ENCODE results near the gene SH3TC1. TPM values are rescaled to one million over a fixed set of nuclear protein-coding genes. Genes with fewer than 3 reads are reported as not detected.
A peak's percentile ranks its signal among the peaks of the same experiment; 100 is the strongest.

Gene SH3TC1
- total and polyA plus RNA-seq, 10 donors: 23.3 to 157 (median 62.0) TPM

DNA sequence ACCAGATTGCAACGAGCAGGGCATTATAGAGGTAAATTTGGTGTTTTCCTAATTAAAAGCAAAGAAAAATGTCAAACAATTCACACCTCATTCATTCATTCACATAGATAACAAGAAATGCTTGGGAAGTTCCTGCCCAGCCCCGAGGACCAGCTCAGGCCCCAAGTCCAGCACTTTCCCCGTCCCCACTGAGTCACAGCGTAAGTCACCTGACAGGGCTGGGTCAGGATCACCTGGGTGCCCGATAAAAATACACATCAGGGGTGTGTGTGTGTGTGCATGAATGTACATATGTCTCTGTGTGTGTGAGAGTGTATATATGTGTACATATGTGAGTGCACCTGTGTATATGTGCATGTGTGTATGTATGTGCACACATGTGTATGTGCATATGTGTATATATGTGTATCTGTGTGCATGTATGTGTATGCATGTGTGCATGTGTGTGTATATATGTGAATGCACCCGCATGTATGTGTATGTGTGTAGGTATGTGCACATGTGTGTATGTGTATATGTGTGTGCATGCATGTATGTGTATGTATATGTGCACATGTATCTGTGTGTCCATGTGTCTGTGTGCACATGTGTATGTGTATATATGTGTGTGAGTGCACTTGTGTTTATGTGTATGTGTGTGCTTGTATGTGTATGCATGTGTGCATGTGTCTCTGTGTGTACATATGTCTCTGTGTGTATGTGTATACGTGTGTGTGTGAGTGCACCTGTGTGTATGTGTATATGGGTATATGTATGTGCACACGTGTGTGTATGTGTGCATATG lies 18.6 kb upstream of the SH3TC1 start:
- 82 to 88% (median 86%) methylated on average over 8 of the region's 8 CpGs for WGBS, 5 donors
- DNase-seq: no peak

DNA sequence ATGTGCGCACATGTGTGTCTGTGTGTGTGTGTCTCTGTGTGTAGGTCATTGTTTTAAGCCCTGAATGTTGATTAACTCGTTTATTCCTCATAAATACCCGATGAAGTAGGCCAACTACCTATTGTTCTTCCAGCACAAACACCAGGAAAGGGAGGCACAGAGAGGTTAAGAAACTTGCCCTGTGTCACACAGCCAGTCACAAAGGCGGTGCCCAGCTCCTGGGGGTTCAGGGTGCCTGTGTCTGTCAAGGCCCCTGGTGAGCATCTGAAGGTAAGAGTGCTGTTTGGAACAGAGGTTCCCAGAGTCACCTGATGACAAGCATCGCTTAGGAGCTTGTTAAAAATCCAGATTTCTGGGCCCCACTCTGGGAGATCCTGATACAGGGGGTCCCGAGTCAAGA lies 18.0 kb upstream of the SH3TC1 start:
- Histone ChIP-seq H3K4me3 (no peak overlapping the region), H3K27ac (no peak overlapping the region), H3K9me3 (no peaks in the 10 kb centered on the region), H3K36me3 (no peaks in the 10 kb centered on the region), H3K27me3 (replicated peaks in 1 of 7) (no peaks in the 10 kb centered on the region), H3K4me1 (peaks cover 5 to 49% (median 25%) of the 10 kb centered on the region in 6 donors)
- TF ChIP-seq, protein P1, sequence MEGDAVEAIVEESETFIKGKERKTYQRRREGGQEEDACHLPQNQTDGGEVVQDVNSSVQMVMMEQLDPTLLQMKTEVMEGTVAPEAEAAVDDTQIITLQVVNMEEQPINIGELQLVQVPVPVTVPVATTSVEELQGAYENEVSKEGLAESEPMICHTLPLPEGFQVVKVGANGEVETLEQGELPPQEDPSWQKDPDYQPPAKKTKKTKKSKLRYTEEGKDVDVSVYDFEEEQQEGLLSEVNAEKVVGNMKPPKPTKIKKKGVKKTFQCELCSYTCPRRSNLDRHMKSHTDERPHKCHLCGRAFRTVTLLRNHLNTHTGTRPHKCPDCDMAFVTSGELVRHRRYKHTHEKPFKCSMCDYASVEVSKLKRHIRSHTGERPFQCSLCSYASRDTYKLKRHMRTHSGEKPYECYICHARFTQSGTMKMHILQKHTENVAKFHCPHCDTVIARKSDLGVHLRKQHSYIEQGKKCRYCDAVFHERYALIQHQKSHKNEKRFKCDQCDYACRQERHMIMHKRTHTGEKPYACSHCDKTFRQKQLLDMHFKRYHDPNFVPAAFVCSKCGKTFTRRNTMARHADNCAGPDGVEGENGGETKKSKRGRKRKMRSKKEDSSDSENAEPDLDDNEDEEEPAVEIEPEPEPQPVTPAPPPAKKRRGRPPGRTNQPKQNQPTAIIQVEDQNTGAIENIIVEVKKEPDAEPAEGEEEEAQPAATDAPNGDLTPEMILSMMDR (IDR thresholded peaks at IDR 0.05 in 8 of 11, conservative IDR thresholded peaks at IDR 0.05 in 3 of 11): no peak
- no peak for TF ChIP-seq POLR2A (IDR thresholded peaks at IDR 0.05)
- no peak for TF ChIP-seq POLR2AphosphoS5 (IDR thresholded peaks at IDR 0.05)
- intact Hi-C loops (cut with DNase I; ENCODE audit: low total_unique reads): no loop called here
- WGBS, 5 donors: 82 to 97% (median 89%) methylated on average over 6 of the region's 6 CpGs
- DNase-seq: no peak

More for the DNA sequence above, 18.6 kb upstream of the SH3TC1 start:
- H3K4me3 ChIP-seq: no peak overlapping the region
- no peaks in the 10 kb centered on the region for H3K36me3 ChIP-seq
- intact Hi-C loops (cut with DNase I; ENCODE audit: low total_unique reads): no loop called here
- H3K27me3 ChIP-seq (replicated peaks in 1 of 7): no peaks in the 10 kb centered on the region
- H3K9me3 ChIP-seq: no peaks in the 10 kb centered on the region
- no peak overlapping the region for H3K27ac ChIP-seq
- no peak for TF ChIP-seq POLR2A (IDR thresholded peaks at IDR 0.05)
- TF ChIP-seq POLR2AphosphoS5 (IDR thresholded peaks at IDR 0.05): no peak
- TF ChIP-seq, protein P1 (IDR thresholded peaks at IDR 0.05 in 8 of 11, conservative IDR thresholded peaks at IDR 0.05 in 3 of 11): no peak
- H3K4me1 ChIP-seq: peaks cover 5 to 50% (median 25%) of the 10 kb centered on the region in 6 donors

DNA sequence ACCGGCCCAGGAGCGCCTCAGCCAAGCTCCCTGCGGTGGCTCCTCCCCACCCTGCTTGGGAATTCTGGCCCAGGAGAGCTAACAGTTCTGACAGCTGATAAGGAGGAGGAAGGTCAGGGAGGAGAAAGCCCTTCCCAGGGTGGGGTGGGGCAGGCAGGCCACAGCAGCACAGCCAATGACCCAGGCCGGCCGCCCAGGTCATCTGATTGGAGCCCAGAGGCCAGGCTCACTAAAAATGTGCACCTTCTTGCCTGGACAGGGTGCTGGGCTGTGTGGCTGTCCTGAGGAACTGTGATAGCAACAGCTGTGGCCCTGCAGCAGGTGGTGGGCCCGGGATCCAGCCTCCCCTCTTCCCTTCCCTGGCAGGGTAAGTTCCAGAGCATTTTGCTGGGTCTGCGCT lies 17.2 kb upstream of the SH3TC1 start:
- intact Hi-C loops (cut with DNase I; ENCODE audit: low total_unique reads): no loop called here
- TF ChIP-seq, protein P1 (IDR thresholded peaks at IDR 0.05 in 8 of 11, conservative IDR thresholded peaks at IDR 0.05 in 3 of 11): no peak
- TF ChIP-seq POLR2AphosphoS5 (IDR thresholded peaks at IDR 0.05) (no peak), POLR2A (IDR thresholded peaks at IDR 0.05) (no peak)
- 66 to 86% (median 80%) methylated on average over 1 to 7 of the region's 7 CpGs for WGBS, 5 donors
- Histone ChIP-seq H3K27me3 (replicated peaks in 1 of 7) (no peaks in the 10 kb centered on the region), H3K36me3 (no peaks in the 10 kb centered on the region), H3K9me3 (no peaks in the 10 kb centered on the region), H3K27ac (no peak overlapping the region), H3K4me3 (no peak overlapping the region), H3K4me1 (peaks cover 5 to 42% (median 20%) of the 10 kb centered on the region in 6 donors)
- DNase-seq: peak; percentile 72

DNA sequence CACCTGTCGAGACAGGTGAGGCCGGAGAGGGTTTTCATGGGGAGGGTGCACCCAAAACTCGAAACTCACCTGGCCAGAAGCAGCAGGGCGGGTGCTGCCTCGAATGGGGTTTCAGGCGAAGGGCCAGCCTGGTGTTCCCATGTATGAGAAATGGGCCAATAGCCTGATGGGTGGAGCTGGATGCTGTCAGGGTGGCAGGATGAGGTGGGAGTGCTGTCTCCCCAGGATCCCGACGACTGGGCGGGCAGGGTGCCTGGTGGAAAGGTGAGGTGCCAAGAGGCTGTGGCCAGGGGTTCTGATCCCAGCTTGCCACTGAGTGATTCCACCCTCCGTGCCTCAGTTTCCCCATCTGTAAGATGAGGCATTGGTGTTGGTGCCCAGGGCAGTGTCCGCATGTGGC lies 16.8 kb upstream of the SH3TC1 start:
- H3K27me3 ChIP-seq (replicated peaks in 1 of 7): no peaks in the 10 kb centered on the region
- WGBS, 5 donors: 85 to 92% (median 87%) methylated on average over 8 to 11 of the region's 11 CpGs
- H3K4me3 ChIP-seq: no peak overlapping the region
- no peaks in the 10 kb centered on the region for H3K9me3 ChIP-seq
- H3K27ac ChIP-seq: peak overlapping the region in 3 of 8 donors; percentile 69 to 78 (median 75)
- peak; percentile 71 for DNase-seq
- H3K4me1 ChIP-seq: peaks cover under 1 to 38% (median 15%) of the 10 kb centered on the region in 6 donors
- H3K36me3 ChIP-seq: no peaks in the 10 kb centered on the region
- intact Hi-C loops (cut with DNase I; ENCODE audit: low total_unique reads): no loop called here
- TF ChIP-seq POLR2A (IDR thresholded peaks at IDR 0.05): no peak
- TF ChIP-seq, protein P1 (IDR thresholded peaks at IDR 0.05 in 8 of 11, conservative IDR thresholded peaks at IDR 0.05 in 3 of 11): no peak
- no peak for TF ChIP-seq POLR2AphosphoS5 (IDR thresholded peaks at IDR 0.05)
